ENCODE measurements around the gene GRN. TPM values are rescaled to one million over a fixed set of nuclear protein-coding genes. Genes with fewer than 3 reads are reported as not detected.

GRN gene
- total RNA-seq, 3 donors from 2014 or later (not counting 1 experiment from before 2014, with no cell fraction given) = 42.4 to 69.8 (median 55.6) TPM

DNA sequence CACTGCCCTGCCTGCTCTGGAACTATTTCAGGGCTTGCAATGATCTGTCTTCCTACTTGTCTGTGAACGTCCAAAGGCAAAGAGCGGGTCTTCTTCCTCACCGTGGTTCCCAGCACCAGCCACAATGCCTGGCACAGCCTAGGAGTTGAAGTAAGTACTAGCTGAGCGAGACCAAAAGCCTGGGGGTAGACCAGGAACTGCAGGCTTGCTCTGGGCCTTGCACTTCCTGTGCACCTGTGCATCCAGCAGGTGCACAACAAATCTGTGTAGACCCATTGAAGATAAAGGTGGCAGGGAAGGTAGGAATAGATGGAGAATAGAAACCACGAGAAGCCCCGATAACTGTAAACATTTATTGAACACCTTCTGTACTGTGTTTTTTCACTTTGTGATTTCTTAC, 13.9 kb downstream of the GRN start:
- H3K36me3 Mint-ChIP-seq = no peaks in the 10 kb centered on the region
- ATAC-seq = no peak
- H3K4me1 Mint-ChIP-seq = no peaks in the 10 kb centered on the region
- H3K36me3 ChIP-seq (ENCODE audit: control insufficient read depth, insufficient read depth, low read length) = no peaks in the 10 kb centered on the region
- no peaks in the 10 kb centered on the region for H3K9me3 ChIP-seq (ENCODE audit: control insufficient read depth, insufficient read depth, low read length)
- H3K27me3 Mint-ChIP-seq (ENCODE audit: low read depth in 2 of 2) = peaks cover 8 to 18% of the 10 kb centered on the region in 2 donors
- peaks cover 10% of the 10 kb centered on the region for H3K27me3 ChIP-seq (ENCODE audit: control insufficient read depth, insufficient read depth, low read length)
- 57% methylated on average over 6 of the region's 6 CpGs for whole genome bisulfite sequencing (ENCODE audit: insufficient coverage)
- H3K27ac Mint-ChIP-seq = no peak overlapping the region
- no peak overlapping the region for H3K27ac ChIP-seq (ENCODE audit: low read length)
- peaks cover 13% of the 10 kb centered on the region for H3K4me1 ChIP-seq (ENCODE audit: control insufficient read depth, insufficient read depth, low read length)
- DNase-seq = peak in 1 of 2 donors; percentile 19
- TF ChIP-seq, protein P1, sequence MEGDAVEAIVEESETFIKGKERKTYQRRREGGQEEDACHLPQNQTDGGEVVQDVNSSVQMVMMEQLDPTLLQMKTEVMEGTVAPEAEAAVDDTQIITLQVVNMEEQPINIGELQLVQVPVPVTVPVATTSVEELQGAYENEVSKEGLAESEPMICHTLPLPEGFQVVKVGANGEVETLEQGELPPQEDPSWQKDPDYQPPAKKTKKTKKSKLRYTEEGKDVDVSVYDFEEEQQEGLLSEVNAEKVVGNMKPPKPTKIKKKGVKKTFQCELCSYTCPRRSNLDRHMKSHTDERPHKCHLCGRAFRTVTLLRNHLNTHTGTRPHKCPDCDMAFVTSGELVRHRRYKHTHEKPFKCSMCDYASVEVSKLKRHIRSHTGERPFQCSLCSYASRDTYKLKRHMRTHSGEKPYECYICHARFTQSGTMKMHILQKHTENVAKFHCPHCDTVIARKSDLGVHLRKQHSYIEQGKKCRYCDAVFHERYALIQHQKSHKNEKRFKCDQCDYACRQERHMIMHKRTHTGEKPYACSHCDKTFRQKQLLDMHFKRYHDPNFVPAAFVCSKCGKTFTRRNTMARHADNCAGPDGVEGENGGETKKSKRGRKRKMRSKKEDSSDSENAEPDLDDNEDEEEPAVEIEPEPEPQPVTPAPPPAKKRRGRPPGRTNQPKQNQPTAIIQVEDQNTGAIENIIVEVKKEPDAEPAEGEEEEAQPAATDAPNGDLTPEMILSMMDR (IDR thresholded peaks at IDR 0.05) = no peak
- no peak overlapping the region for H3K4me3 Mint-ChIP-seq
- no peaks in the 10 kb centered on the region for H3K9me3 Mint-ChIP-seq
- intact Hi-C loops (cut with micrococcal nuclease) = no loop called here
- H3K4me3 ChIP-seq (ENCODE audit: low read length) = no peak overlapping the region

DNA sequence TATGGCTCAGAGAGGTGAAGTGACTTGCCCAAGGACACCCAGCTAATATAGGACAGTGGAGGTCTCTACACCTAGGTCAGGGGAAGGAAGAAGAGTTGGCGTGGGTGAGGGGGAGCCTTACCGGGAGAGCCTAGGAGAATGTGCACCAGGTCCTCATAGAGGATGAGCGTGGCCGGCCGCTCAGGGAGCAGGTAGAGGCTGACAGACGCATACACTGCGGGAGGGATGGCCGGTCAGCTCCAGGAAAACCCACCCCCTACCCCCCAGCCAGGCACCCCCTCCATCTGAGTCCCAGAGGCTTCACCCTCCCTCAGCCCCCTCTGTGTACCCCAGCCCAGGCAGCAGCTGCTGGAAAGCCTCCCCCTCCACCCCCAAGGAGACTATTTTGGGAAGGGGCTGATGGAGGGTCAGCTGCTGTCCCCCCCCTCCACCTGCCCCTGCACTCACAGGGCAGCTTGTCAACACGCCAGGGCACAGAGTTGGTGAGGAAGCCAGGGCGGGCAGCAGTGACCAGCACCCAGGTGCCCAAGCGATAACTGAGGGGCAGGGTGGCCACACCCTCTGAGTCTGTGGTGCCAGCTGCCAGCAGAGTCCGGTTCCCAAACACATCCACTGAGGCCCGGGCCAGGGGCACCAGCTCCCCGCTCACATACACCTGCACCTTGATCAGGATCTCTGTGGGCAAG, 14.5 kb downstream of the GRN start:
- Histone ChIP-seq H3K9me3 (ENCODE audit: control insufficient read depth, insufficient read depth, low read length) (no peaks in the 10 kb centered on the region), H3K27ac (ENCODE audit: low read length) (no peak overlapping the region), H3K27me3 (ENCODE audit: control insufficient read depth, insufficient read depth, low read length) (peaks cover 10% of the 10 kb centered on the region), H3K4me3 (ENCODE audit: low read length) (no peak overlapping the region), H3K36me3 (ENCODE audit: control insufficient read depth, insufficient read depth, low read length) (no peaks in the 10 kb centered on the region), H3K4me1 (ENCODE audit: control insufficient read depth, insufficient read depth, low read length) (peaks cover 13% of the 10 kb centered on the region)
- Mint-ChIP-seq H3K27me3 (ENCODE audit: low read depth in 2 of 2) (peaks cover 8 to 18% of the 10 kb centered on the region in 2 donors), H3K4me1 (no peaks in the 10 kb centered on the region), H3K36me3 (no peaks in the 10 kb centered on the region), H3K27ac (no peak overlapping the region), H3K4me3 (no peak overlapping the region), H3K9me3 (no peaks in the 10 kb centered on the region)
- intact Hi-C loops (cut with micrococcal nuclease) = no loop called here
- TF ChIP-seq, protein P1 (IDR thresholded peaks at IDR 0.05) = no peak
- ATAC-seq = no peak
- DNase-seq = no peak
- WGBS (ENCODE audit: insufficient coverage) = 85% methylated on average over 14 of the region's 14 CpGs

DNA sequence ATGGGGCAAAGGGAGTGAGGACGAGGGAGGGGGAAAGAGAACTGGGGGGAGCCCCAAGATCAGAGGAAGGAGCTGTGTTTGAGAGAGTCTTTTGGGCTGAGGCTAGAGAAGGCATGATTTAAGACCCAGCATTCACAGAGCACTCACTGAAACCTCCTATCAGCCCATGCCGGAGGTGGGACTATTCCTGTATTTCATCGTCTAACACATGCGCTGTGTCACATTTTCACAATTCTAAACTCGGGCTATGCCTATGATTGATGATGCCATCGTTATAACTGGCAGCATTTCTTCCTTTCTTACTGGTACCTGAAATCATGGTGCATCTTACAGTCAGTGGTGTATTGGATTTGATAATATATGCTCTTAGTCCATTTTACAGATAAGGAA, 15.0 kb downstream of the GRN start:
- Histone ChIP-seq H3K27ac (ENCODE audit: low read length) (no peak overlapping the region), H3K4me3 (ENCODE audit: low read length) (no peak overlapping the region), H3K4me1 (ENCODE audit: control insufficient read depth, insufficient read depth, low read length) (peaks cover 13% of the 10 kb centered on the region), H3K27me3 (ENCODE audit: control insufficient read depth, insufficient read depth, low read length) (peaks cover 10% of the 10 kb centered on the region), H3K36me3 (ENCODE audit: control insufficient read depth, insufficient read depth, low read length) (no peaks in the 10 kb centered on the region), H3K9me3 (ENCODE audit: control insufficient read depth, insufficient read depth, low read length) (no peaks in the 10 kb centered on the region)
- intact Hi-C loops (cut with micrococcal nuclease) = no loop called here
- WGBS (ENCODE audit: insufficient coverage) = 64% methylated on average over 6 of the region's 6 CpGs
- no peak for DNase-seq
- no peaks in the 10 kb centered on the region for H3K9me3 Mint-ChIP-seq
- H3K4me1 Mint-ChIP-seq = no peaks in the 10 kb centered on the region
- ATAC-seq = no peak
- H3K36me3 Mint-ChIP-seq = no peaks in the 10 kb centered on the region
- TF ChIP-seq, protein P1 (IDR thresholded peaks at IDR 0.05) = no peak
- H3K4me3 Mint-ChIP-seq = no peak overlapping the region
- H3K27me3 Mint-ChIP-seq (ENCODE audit: low read depth in 2 of 2) = peaks cover 13 to 23% of the 10 kb centered on the region in 2 donors
- no peak overlapping the region for H3K27ac Mint-ChIP-seq

DNA sequence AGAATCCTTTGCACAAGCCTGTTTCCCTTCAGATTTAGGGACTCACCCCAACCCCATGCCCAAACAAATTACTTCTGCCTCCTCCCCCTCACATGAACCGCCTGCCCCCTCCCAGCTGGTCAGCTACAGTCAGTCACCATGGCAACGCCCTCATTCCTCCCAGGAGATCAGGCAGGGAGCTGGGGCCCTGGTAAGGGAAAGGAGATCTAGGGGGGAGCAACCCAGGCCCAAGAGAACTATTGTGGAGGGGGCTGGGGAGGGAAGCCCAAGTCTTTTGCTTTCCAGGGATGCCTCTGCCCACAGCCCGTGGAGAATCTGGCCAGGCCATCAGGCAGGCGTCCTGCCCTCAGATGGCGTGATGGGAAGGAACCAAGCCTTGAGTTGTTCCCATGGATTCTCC, 15.7 kb downstream of the GRN start:
- intact Hi-C loops (cut with micrococcal nuclease) = no loop called here
- Mint-ChIP-seq H3K36me3 (no peaks in the 10 kb centered on the region), H3K4me1 (no peaks in the 10 kb centered on the region), H3K27me3 (ENCODE audit: low read depth in 2 of 2) (peaks cover 20 to 27% of the 10 kb centered on the region in 2 donors), H3K27ac (no peak overlapping the region), H3K9me3 (no peaks in the 10 kb centered on the region), H3K4me3 (no peak overlapping the region)
- 85% methylated on average over 5 of the region's 5 CpGs for WGBS (ENCODE audit: insufficient coverage)
- H3K36me3 ChIP-seq (ENCODE audit: control insufficient read depth, insufficient read depth, low read length) = no peaks in the 10 kb centered on the region
- H3K4me3 ChIP-seq (ENCODE audit: low read length) = no peak overlapping the region
- H3K27me3 ChIP-seq (ENCODE audit: control insufficient read depth, insufficient read depth, low read length) = peaks cover 10% of the 10 kb centered on the region
- ATAC-seq (no peak), DNase-seq (no peak)
- peaks cover 13% of the 10 kb centered on the region for H3K4me1 ChIP-seq (ENCODE audit: control insufficient read depth, insufficient read depth, low read length)
- no peaks in the 10 kb centered on the region for H3K9me3 ChIP-seq (ENCODE audit: control insufficient read depth, insufficient read depth, low read length)
- TF ChIP-seq, protein P1 (IDR thresholded peaks at IDR 0.05) = no peak
- H3K27ac ChIP-seq (ENCODE audit: low read length) = no peak overlapping the region

Measured in natural killer cell (primary cell).